Fibroblast of pulmonary artery (primary cell): ENCODE data around the gene CNN2.

Experiments used
- DNase-seq: peaks from one replicate; pipeline ENCODE4 v3.0.0-alpha.2; 2010; ENCODE audit warnings: low read depth
- H3K4me3 ChIP-seq: replicated peaks from 2 replicates; pipeline ENCODE4 v1.5.1; 2011; ENCODE audit warnings: low read depth, mild to moderate bottlenecking, control low read depth, low read length, moderate library complexity
- TF ChIP-seq, protein P1 (sequence below): IDR thresholded peaks from 2 replicates; pipeline ENCODE4 v1.5.1; 2011; ENCODE audit warnings: mild to moderate bottlenecking, control low read depth, low read length, inconsistent platforms; ENCODE audit errors: missing control alignments

The CNN2 gene

DNA sequence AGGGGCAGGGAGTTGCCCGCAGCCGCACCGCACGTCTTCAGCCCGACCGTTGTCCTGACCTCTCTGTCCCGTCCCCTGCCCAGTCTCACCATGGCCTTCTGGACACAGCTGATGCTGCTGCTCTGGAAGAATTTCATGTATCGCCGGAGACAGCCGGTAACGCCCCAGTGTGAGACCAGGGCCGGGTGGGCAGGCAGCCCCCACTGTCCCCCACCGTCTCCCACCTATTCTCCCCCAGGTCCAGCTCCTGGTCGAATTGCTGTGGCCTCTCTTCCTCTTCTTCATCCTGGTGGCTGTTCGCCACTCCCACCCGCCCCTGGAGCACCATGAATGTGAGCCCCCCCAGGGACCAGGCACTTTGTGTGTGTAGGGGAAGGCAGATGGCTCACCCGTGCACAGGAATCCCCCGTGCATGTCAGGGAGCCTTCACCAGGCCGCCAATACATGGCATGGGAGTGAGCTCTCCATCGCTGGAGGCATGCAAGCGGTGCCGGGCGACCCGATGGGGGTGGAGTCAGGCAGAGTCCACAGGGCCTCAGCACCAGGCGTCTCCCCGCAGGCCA is 14.9 kb downstream of the CNN2 start:
- TF ChIP-seq, protein P1, sequence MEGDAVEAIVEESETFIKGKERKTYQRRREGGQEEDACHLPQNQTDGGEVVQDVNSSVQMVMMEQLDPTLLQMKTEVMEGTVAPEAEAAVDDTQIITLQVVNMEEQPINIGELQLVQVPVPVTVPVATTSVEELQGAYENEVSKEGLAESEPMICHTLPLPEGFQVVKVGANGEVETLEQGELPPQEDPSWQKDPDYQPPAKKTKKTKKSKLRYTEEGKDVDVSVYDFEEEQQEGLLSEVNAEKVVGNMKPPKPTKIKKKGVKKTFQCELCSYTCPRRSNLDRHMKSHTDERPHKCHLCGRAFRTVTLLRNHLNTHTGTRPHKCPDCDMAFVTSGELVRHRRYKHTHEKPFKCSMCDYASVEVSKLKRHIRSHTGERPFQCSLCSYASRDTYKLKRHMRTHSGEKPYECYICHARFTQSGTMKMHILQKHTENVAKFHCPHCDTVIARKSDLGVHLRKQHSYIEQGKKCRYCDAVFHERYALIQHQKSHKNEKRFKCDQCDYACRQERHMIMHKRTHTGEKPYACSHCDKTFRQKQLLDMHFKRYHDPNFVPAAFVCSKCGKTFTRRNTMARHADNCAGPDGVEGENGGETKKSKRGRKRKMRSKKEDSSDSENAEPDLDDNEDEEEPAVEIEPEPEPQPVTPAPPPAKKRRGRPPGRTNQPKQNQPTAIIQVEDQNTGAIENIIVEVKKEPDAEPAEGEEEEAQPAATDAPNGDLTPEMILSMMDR, result no peak
- H3K4me3 ChIP-seq, result peak overlapping the region; percentile 70
- DNase-seq, result no peak

DNA sequence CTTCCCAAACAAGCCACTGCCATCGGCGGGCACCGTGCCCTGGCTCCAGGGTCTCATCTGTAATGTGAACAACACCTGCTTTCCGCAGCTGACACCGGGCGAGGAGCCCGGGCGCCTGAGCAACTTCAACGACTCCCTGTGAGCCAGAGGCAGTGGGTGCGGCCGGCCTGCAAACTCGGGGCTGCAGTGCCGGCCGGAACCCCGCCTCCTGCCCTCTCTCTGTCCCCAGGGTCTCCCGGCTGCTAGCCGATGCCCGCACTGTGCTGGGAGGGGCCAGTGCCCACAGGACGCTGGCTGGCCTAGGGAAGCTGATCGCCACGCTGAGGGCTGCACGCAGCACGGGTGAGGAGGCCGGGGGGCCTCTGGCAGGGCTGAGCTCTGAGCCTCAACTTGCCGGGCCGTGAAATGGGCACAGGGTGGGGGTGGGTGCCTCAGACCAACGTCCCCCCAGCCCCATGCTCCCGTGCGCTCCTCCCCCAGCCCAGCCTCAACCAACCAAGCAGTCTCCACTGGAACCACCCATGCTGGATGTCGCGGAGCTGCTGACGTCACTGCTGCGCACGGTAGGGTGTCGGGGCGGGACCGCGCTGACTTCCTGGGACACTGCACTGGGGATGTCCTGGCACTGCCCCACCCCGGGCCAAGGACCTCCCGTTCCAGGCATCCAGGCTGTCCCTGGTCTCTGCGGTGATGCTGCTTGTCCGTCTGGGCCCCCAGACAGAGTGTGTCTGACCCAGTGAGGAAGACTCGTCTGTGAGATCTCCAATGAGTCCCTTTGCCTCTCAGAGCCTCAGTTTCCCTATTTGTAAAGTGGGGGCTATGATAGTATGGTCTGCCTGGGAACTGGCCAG is 15.7 kb downstream of the CNN2 start:
- no peak for DNase-seq
- TF ChIP-seq, protein P1, result no peak
- H3K4me3 ChIP-seq, result no peak overlapping the region

DNA sequence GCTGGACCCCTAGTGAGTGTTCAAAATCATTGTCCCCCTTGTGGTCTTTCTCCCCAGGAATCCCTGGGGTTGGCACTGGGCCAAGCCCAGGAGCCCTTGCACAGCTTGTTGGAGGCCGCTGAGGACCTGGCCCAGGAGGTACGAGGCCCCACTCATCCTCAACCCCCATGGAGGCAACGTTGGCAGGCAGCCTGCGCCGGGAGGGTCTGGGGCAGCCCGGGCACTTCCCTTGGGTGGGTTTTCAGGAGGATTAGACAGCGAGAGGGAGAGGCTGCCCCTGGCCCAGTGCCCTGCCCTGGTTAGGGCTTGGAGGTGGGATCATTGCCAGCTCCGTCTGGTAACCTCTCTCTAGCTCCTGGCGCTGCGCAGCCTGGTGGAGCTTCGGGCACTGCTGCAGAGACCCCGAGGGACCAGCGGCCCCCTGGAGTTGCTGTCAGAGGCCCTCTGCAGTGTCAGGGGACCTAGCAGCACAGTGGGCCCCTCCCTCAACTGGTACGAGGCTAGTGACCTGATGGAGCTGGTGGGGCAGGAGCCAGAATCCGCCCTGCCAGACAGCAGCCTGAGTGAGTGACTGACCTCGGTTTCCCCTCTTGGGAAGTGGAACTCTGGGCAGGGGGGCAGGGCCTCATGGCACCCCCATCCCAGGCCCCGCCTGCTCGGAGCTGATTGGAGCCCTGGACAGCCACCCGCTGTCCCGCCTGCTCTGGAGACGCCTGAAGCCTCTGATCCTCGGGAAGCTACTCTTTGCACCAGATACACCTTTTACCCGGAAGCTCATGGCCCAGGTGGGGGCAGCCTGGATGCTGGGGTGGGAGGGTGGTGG is 16.5 kb downstream of the CNN2 start:
- DNase-seq, result no peak
- TF ChIP-seq, protein P1, result no peak
- no peak overlapping the region for H3K4me3 ChIP-seq

DNA sequence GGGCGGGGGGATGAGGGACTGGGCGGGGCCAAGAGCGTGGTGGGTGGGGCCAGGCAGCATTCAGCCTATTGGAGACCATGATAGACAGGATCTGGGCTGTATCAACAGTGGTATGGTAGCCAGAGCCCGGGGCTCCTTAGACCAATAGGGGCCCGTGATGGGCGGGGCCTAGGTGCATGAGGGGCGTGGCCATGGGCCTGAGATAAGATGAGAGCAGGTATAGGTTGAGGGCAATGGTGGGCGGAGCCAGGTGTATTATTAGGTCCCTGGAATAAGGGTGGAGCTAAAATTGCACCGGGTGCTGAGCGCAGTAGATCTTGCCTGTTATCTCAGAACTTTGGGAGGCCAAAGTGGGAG is 18.8 kb downstream of the CNN2 start:
- TF ChIP-seq, protein P1, result no peak
- no peak for DNase-seq
- H3K4me3 ChIP-seq, result no peak overlapping the region

DNA sequence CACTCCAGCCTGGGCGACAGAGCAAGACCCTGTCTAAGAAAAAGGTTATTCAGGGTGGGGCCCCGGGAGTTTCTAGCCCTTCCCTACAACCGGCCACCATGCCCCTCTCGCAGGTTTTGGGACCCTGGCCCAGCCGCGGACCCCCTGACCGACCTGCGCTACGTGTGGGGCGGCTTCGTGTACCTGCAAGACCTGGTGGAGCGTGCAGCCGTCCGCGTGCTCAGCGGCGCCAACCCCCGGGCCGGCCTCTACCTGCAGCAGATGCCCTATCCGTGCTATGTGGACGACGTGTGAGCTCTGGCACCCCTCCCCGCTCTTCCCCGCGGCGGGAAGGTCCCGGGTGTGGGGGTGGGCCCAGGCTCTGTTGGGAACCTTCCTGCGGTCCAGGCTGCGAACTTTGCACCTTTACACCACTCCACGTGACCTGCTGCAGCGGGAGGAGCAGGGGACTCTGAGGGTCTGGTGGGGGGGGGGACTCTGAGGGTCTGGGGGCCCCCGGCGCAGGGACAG is 19.8 kb downstream of the CNN2 start:
- no peak for DNase-seq
- no peak overlapping the region for H3K4me3 ChIP-seq
- TF ChIP-seq, protein P1, result no peak

DNA sequence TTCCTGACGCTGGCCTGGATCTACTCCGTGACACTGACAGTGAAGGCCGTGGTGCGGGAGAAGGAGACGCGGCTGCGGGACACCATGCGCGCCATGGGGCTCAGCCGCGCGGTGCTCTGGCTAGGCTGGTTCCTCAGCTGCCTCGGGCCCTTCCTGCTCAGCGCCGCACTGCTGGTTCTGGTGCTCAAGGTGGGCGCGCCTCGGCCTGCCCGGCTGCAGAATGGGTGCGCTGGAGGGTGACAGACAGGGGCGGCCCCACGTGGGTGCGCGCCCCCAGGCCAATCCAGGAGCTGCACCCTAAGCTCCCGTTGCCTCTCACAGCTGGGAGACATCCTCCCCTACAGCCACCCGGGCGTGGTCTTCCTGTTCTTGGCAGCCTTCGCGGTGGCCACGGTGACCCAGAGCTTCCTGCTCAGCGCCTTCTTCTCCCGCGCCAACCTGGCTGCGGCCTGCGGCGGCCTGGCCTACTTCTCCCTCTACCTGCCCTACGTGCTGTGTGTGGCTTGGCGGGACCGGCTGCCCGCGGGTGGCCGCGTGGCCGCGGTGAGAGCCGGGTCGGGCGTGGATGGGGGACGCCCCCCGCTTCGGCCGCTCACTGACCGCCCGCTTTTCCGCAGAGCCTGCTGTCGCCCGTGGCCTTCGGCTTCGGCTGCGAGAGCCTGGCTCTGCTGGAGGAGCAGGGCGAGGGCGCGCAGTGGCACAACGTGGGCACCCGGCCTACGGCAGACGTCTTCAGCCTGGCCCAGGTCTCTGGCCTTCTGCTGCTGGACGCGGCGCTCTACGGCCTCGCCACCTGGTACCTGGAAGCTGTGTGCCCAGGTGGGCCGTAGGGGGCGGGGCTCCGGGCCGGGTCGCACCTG is 20.7 kb downstream of the CNN2 start:
- no peak for DNase-seq
- H3K4me3 ChIP-seq, result no peak overlapping the region
- TF ChIP-seq, protein P1, result no peak
